GM19025 (cell line): ENCODE measurements around the gene KAZN.
"Not testable (repeated sequence)": the region's sequence is repeated elsewhere in the genome, so short reads cannot be mapped to it uniquely, and the experiment has no call there.

ENCODE experiments used
- ATAC-seq: cut with Tn5 transposase; IDR thresholded peaks from one replicate; pipeline ENCODE4 v1.9.1; 2021; ENCODE audit warnings: mild to moderate bottlenecking, low read depth, moderate library complexity; ENCODE audit not compliant: unreplicated experiment

The KAZN gene

GRCh38 chr1:14961661-14962267 is 363.3 kb downstream of the KAZN start:
- no peak for ATAC-seq

GRCh38 chr1:14962407-14962806 is 363.9 kb downstream of the KAZN start:
- ATAC-seq, result no peak

- ATAC-seq, result not testable (repeated sequence)
Measured at GRCh38 chr1:14963791-14964710, 365.6 kb downstream of the KAZN start.

GRCh38 chr1:14964711-14965055 is 366.2 kb downstream of the KAZN start:
- ATAC-seq, result no peak

- no peak for ATAC-seq
Measured at GRCh38 chr1:14968251-14968851, 369.9 kb downstream of the KAZN start.

- ATAC-seq, result no peak
Measured at GRCh38 chr1:14969006-14969405, 370.5 kb downstream of the KAZN start.

- no peak for ATAC-seq
Measured at GRCh38 chr1:14970115-14970798, 371.8 kb downstream of the KAZN start.

GRCh38 chr1:14970799-14971141 is 372.3 kb downstream of the KAZN start:
- no peak for ATAC-seq

- no peak for ATAC-seq
Measured at GRCh38 chr1:14971221-14971620, 372.7 kb downstream of the KAZN start.

- ATAC-seq, result no peak
Measured at GRCh38 chr1:14972107-14972506, 373.6 kb downstream of the KAZN start.

GRCh38 chr1:14973773-14974172 is 375.3 kb downstream of the KAZN start:
- no peak for ATAC-seq

- ATAC-seq, result no peak
Measured at GRCh38 chr1:14974361-14974760, 375.9 kb downstream of the KAZN start.

GRCh38 chr1:14975119-14975518 is 376.6 kb downstream of the KAZN start:
- no peak for ATAC-seq

- no peak for ATAC-seq
Measured at GRCh38 chr1:14976256-14976655, 377.8 kb downstream of the KAZN start.

- ATAC-seq, result no peak
Measured at GRCh38 chr1:14977338-14977931, 378.9 kb downstream of the KAZN start.

GRCh38 chr1:14980621-14981218 is 382.2 kb downstream of the KAZN start:
- no peak for ATAC-seq

GRCh38 chr1:14982029-14982428 is 383.5 kb downstream of the KAZN start:
- ATAC-seq, result no peak

GRCh38 chr1:14983277-14983676 is 384.8 kb downstream of the KAZN start:
- ATAC-seq, result no peak

GRCh38 chr1:14986168-14986567 is 387.7 kb downstream of the KAZN start:
- ATAC-seq, result no peak

GRCh38 chr1:14987829-14988603 is 389.5 kb downstream of the KAZN start:
- ATAC-seq, result no peak
